Measurements from ENCODE around the gene AK3.

GRCh38 chr9:4784403-4784802, 43.4 kb upstream of the AK3 start:
- TF ChIP-seq CTCF (IDR thresholded peaks at IDR 0.05; ENCODE audit: low read depth, low read length) (no peak), EZH2phosphoT487 (IDR thresholded peaks at IDR 0.05; ENCODE audit: low read depth) (no peak)
